Activated CD8-positive, alpha-beta memory T cell treated with anti-CD3 and anti-CD28 coated beads, Interleukin-2, amount 50 U/mL, for 48 hours (primary cell): ENCODE results near the gene LSM14A.
A peak's percentile ranks its signal among the peaks of the same experiment; 100 is the strongest.
"Not testable (repeated sequence)": the region's sequence is repeated elsewhere in the genome, so short reads cannot be mapped to it uniquely, and the experiment has no call there.

Experiments used
- DNase-seq: peaks from one replicate; pipeline ENCODE4 v3.0.0-alpha.2; 2020

The LSM14A gene

GRCh38 chr19:34171877-34172660 is at the start of gene LSM14A:
Gene LSM14A, plus strand, starts transcription at chr19:34172504. Its CDS starts 139 bp downstream, at chr19:34172643.
- peak; percentile 95 for DNase-seq

GRCh38 chr19:34124828-34125227 is 47.5 kb upstream of the LSM14A start:
- DNase-seq: no peak

GRCh38 chr19:34126966-34127365 is 45.3 kb upstream of the LSM14A start:
- no peak for DNase-seq

- DNase-seq: no peak
Measured at GRCh38 chr19:34127684-34128189, 44.6 kb upstream of the LSM14A start.

GRCh38 chr19:34128558-34129250 is 43.6 kb upstream of the LSM14A start:
- no peak for DNase-seq

- no peak for DNase-seq
Measured at GRCh38 chr19:34131100-34131499, 41.2 kb upstream of the LSM14A start.

GRCh38 chr19:34132145-34132544 is 40.2 kb upstream of the LSM14A start:
- DNase-seq: not testable (repeated sequence)

- DNase-seq: not testable (repeated sequence)
Measured at GRCh38 chr19:34132706-34133105, 39.6 kb upstream of the LSM14A start.

- peak; percentile 97 for DNase-seq
Measured at GRCh38 chr19:34134190-34135053, 37.9 kb upstream of the LSM14A start.

GRCh38 chr19:34135054-34135800 is 37.1 kb upstream of the LSM14A start:
- no peak for DNase-seq

GRCh38 chr19:34135821-34136611 is 36.3 kb upstream of the LSM14A start:
- DNase-seq: no peak

- no peak for DNase-seq
Measured at GRCh38 chr19:34141025-34141424, 31.3 kb upstream of the LSM14A start.

- DNase-seq: no peak
Measured at GRCh38 chr19:34142440-34142839, 29.9 kb upstream of the LSM14A start.

- DNase-seq: peak; percentile 66
Measured at GRCh38 chr19:34145741-34146202, 26.5 kb upstream of the LSM14A start.

- DNase-seq: no peak
Measured at GRCh38 chr19:34148658-34149185, 23.6 kb upstream of the LSM14A start.

GRCh38 chr19:34149873-34150272 is 22.4 kb upstream of the LSM14A start:
- DNase-seq: no peak

- DNase-seq: no peak
Measured at GRCh38 chr19:34150558-34150957, 21.7 kb upstream of the LSM14A start.

GRCh38 chr19:34151439-34151838 is 20.9 kb upstream of the LSM14A start:
- no peak for DNase-seq

GRCh38 chr19:34154401-34154800 is 17.9 kb upstream of the LSM14A start:
- no peak for DNase-seq

GRCh38 chr19:34155686-34156085 is 16.6 kb upstream of the LSM14A start:
- DNase-seq: no peak

GRCh38 chr19:34158966-34159365 is 13.3 kb upstream of the LSM14A start:
- not testable (repeated sequence) for DNase-seq
